T-helper 17 cell (primary cell): ENCODE data around the gene IFIT1B. TPM values are rescaled to one million over a fixed set of nuclear protein-coding genes. Genes with fewer than 3 reads are reported as not detected.

Experiments
- ATAC-seq: fragments of 150-1000 bp; cut with Tn5 transposase; 2 replicates; pipeline ENCODE4 v1.10.0; 2021; ENCODE audit warnings: mild to moderate bottlenecking, moderate library complexity
- DNase-seq, 3 donors: peaks; one replicate each; pipeline versions ENCODE4 v3.0.0 to v3.0.0-alpha.2; 2020 to 2021
- H3K9me3 ChIP-seq: one replicate; pipeline ENCODE4 v1.7.0; 2013; ENCODE audit warnings: low read length, mild to moderate bottlenecking; ENCODE audit not compliant: control insufficient read depth, poor library complexity, severe bottlenecking
- H3K27ac Mint-ChIP-seq: one replicate; pipeline ENCODE4 v1.8.0; 2022; ENCODE audit warnings: mild to moderate bottlenecking, moderate library complexity, mixed read lengths
- H3K27me3 Mint-ChIP-seq: one replicate; pipeline ENCODE4 v1.8.0; 2022; ENCODE audit warnings: mixed read lengths
- H3K36me3 Mint-ChIP-seq: one replicate; pipeline ENCODE4 v1.8.0; 2022; ENCODE audit warnings: low read depth, mixed read lengths
- H3K4me1 Mint-ChIP-seq: one replicate; pipeline ENCODE4 v1.8.0; 2022; ENCODE audit warnings: mild to moderate bottlenecking, mixed read lengths
- H3K4me3 Mint-ChIP-seq: one replicate; pipeline ENCODE4 v1.8.0; 2022; ENCODE audit warnings: mild to moderate bottlenecking, moderate library complexity, mixed read lengths
- total RNA-seq, 4 donors: library from RNA in 2 of 4; stranded (reverse) in 2 of 4; gene quantifications; one replicate each; pipeline ENCODE4 v1.2.3 and lab custom pipeline; 2022 to 2026

IFIT1B gene
- total RNA-seq, 2 donors from 2014 or later, result not detected

- H3K27me3 Mint-ChIP-seq, result no peaks in the 10 kb centered on the region
- H3K9me3 ChIP-seq, result no peaks in the 10 kb centered on the region
- peak within 1 kb of the TSS; percentile 98 for H3K4me3 Mint-ChIP-seq
- DNase-seq (peak; percentile 47 to 64 (median 60)), ATAC-seq (peak; percentile 86)
- H3K36me3 Mint-ChIP-seq, result peaks cover 5% of the 10 kb centered on the region
- peaks cover 39% of the 10 kb centered on the region for H3K4me1 Mint-ChIP-seq
- peak within 1 kb of the TSS; percentile 98 for H3K27ac Mint-ChIP-seq
Measured at GRCh38 chr10:89414146-89414878, 36.5 kb downstream of the IFIT1B start, which contains the start of gene IFIT5. TSS of gene IFIT5 (plus strand) at chr10:89414568. CDS start at chr10:89414799, 231 bp downstream.

- peak; percentile 54 for ATAC-seq
- peaks cover 5% of the 10 kb centered on the region for H3K36me3 Mint-ChIP-seq
- H3K27ac Mint-ChIP-seq, result peak overlapping the region; percentile 98
- peaks cover 43% of the 10 kb centered on the region for H3K4me1 Mint-ChIP-seq
- DNase-seq, result peak in 2 of 3 donors; percentile 28 to 36
- H3K27me3 Mint-ChIP-seq, result no peaks in the 10 kb centered on the region
- peak overlapping the region; percentile 98 for H3K4me3 Mint-ChIP-seq
- no peaks in the 10 kb centered on the region for H3K9me3 ChIP-seq
Measured at GRCh38 chr10:89414879-89415821, 37.3 kb downstream of the IFIT1B start.

GRCh38 chr10:89416465-89416864 is 38.6 kb downstream of the IFIT1B start:
- no peaks in the 10 kb centered on the region for H3K9me3 ChIP-seq
- peak overlapping the region; percentile 98 for H3K4me3 Mint-ChIP-seq
- peaks cover 3% of the 10 kb centered on the region for H3K36me3 Mint-ChIP-seq
- peaks cover 37% of the 10 kb centered on the region for H3K4me1 Mint-ChIP-seq
- no peak for DNase-seq
- no peaks in the 10 kb centered on the region for H3K27me3 Mint-ChIP-seq
- no peak for ATAC-seq
- peak overlapping the region; percentile 98 for H3K27ac Mint-ChIP-seq

- no peak overlapping the region for H3K4me3 Mint-ChIP-seq
- ATAC-seq, result peak; percentile 25
- no peak for DNase-seq
- H3K36me3 Mint-ChIP-seq, result peaks cover 6% of the 10 kb centered on the region
- H3K27me3 Mint-ChIP-seq, result no peaks in the 10 kb centered on the region
- peaks cover 33% of the 10 kb centered on the region for H3K4me1 Mint-ChIP-seq
- H3K9me3 ChIP-seq, result no peaks in the 10 kb centered on the region
- peak overlapping the region; percentile 21 for H3K27ac Mint-ChIP-seq
Measured at GRCh38 chr10:89419548-89419947, 41.7 kb downstream of the IFIT1B start.

- no peaks in the 10 kb centered on the region for H3K27me3 Mint-ChIP-seq
- no peak overlapping the region for H3K4me3 Mint-ChIP-seq
- peaks cover 3% of the 10 kb centered on the region for H3K36me3 Mint-ChIP-seq
- DNase-seq, result no peak
- peaks cover 26% of the 10 kb centered on the region for H3K4me1 Mint-ChIP-seq
- H3K9me3 ChIP-seq, result no peaks in the 10 kb centered on the region
- ATAC-seq, result no peak
- H3K27ac Mint-ChIP-seq, result peak overlapping the region; percentile 29
Measured at GRCh38 chr10:89421018-89421476, 43.2 kb downstream of the IFIT1B start.

GRCh38 chr10:89425000-89425399 is 47.1 kb downstream of the IFIT1B start:
- H3K4me1 Mint-ChIP-seq, result peaks cover 5% of the 10 kb centered on the region
- H3K36me3 Mint-ChIP-seq, result peaks cover 3% of the 10 kb centered on the region
- ATAC-seq (no peak), DNase-seq (no peak)
- H3K9me3 ChIP-seq, result no peaks in the 10 kb centered on the region
- H3K27me3 Mint-ChIP-seq, result peaks cover 14% of the 10 kb centered on the region
- H3K4me3 Mint-ChIP-seq, result no peak overlapping the region
- no peak overlapping the region for H3K27ac Mint-ChIP-seq

- H3K9me3 ChIP-seq, result no peaks in the 10 kb centered on the region
- H3K27me3 Mint-ChIP-seq, result peaks cover 14% of the 10 kb centered on the region
- peaks cover 3% of the 10 kb centered on the region for H3K4me1 Mint-ChIP-seq
- DNase-seq (no peak), ATAC-seq (peak; percentile 80)
- H3K27ac Mint-ChIP-seq, result no peak overlapping the region
- H3K36me3 Mint-ChIP-seq, result peaks cover 3% of the 10 kb centered on the region
- no peak overlapping the region for H3K4me3 Mint-ChIP-seq
Measured at GRCh38 chr10:89426230-89426868, 48.5 kb downstream of the IFIT1B start.

GRCh38 chr10:89427629-89428028 is 49.8 kb downstream of the IFIT1B start:
- Mint-ChIP-seq H3K4me1 (peaks cover 3% of the 10 kb centered on the region), H3K27me3 (peaks cover 14% of the 10 kb centered on the region), H3K36me3 (peaks cover 3% of the 10 kb centered on the region), H3K27ac (no peak overlapping the region), H3K4me3 (no peak overlapping the region)
- ATAC-seq (no peak), DNase-seq (no peak)
- H3K9me3 ChIP-seq, result no peaks in the 10 kb centered on the region

GRCh38 chr10:89428877-89429276 is 51.0 kb downstream of the IFIT1B start:
- Mint-ChIP-seq H3K4me3 (no peak overlapping the region), H3K27ac (no peak overlapping the region), H3K27me3 (peaks cover 14% of the 10 kb centered on the region), H3K4me1 (no peaks in the 10 kb centered on the region), H3K36me3 (no peaks in the 10 kb centered on the region)
- ATAC-seq, result no peak
- no peaks in the 10 kb centered on the region for H3K9me3 ChIP-seq
- no peak for DNase-seq

GRCh38 chr10:89431977-89432376 is 54.1 kb downstream of the IFIT1B start:
- no peak overlapping the region for H3K27ac Mint-ChIP-seq
- H3K36me3 Mint-ChIP-seq, result peaks cover 2% of the 10 kb centered on the region
- DNase-seq, result no peak
- ATAC-seq, result no peak
- no peaks in the 10 kb centered on the region for H3K9me3 ChIP-seq
- H3K27me3 Mint-ChIP-seq, result peaks cover 45% of the 10 kb centered on the region
- H3K4me3 Mint-ChIP-seq, result no peak overlapping the region
- H3K4me1 Mint-ChIP-seq, result no peaks in the 10 kb centered on the region
